NCI-H1092 treated with DMSO at 0.1 percent for 48 hours (cell line): ENCODE data around the gene UNCX.
A peak's percentile ranks its signal among the peaks of the same experiment; 100 is the strongest.
"Not testable (repeated sequence)": the region's sequence is repeated elsewhere in the genome, so short reads cannot be mapped to it uniquely, and the experiment has no call there.

Source experiments
- DNase-seq: peaks from one replicate; lab custom pipeline; 2025; lab: John Stamatoyannopoulos, UW

UNCX gene

DNA sequence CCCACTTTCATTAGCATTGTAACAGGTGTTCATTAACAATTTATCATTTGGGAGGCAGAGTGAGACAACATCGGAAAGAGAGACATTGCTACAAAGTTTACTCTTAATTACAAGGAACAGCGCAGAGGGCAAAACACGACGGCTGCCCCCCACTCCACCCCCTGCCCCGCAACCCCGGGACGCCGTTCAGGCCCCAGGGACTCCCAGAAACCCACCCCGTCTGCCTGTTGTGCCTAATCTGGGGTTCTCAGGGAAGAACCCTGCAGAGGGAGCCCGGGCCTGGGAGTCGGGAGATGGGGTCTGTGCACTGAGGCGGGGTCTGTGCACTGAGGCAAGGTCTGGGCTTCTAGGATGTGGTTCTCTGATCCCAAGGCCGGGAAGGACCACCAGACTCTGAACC is 25.2 kb downstream of the UNCX start:
- no peak for DNase-seq

DNA sequence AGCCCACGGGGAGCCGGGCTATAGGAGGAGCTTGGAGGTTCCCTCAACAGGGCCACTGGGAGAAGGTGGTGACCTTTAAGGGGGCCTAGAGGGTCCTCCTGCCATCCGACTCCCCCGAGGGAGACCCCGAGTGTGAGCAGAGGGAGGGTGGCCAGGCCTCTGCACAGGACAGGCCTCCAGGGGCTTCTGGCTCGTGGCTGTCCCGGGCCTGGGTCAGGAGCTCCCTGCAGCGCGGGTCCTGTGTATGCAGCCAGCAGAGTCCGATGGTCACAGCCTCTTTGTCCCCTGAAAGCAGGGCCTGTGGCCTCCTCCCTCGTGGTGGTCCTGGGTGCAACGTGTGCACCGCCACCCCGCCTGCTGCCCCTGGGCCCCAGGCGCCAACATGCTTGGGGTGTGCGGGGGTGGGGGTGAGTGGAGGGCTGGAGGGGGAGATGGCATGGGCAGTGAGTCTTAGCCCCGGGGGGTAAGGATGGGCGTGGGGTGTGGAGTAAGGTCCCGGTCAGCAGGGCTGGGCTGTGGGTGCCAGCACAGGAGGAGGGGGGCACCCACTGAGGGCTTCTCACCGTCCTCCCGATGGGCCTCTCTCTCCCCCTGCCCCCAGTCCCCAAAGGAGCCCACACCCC is 27.1 kb downstream of the UNCX start:
- no peak for DNase-seq

DNA sequence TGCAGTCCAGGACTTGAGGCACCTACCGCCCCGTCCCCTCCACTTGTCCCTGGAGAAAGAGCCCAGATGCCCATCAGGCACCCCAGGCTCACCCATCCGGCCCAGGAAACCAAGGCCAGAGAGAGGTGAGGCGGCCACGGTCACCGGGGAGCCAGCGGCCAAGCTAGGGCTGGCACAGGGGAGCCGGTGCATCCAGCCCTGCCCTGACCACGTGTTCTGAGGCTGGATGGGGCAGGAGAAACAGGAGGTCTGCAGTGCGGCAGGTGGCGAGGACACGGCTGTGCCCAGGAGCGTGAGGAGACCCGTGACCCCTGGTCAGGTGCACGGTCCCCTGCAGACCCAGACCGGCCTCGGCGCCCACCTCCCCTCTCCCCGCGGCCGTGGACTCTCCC is 27.6 kb downstream of the UNCX start:
- no peak for DNase-seq

DNA sequence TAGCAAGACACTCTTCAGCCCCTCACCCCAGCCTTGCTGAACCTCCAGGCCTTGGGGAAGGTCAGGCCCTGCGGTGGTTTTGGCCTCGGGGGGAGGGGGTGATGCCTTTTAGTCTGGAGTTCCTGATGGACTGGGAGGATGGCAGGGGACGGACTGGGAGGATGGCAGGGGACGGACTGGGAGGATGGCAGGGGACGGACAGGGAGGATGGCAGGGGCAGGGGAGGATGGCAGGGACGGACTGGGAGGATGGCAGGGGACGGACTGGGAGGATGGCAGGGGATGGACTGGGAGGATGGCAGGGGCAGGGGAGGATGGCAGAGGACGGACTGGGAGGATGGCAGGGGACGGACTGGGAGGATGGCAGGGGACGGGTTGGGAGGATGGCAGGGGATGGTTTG is 28.4 kb downstream of the UNCX start:
- not testable (repeated sequence) for DNase-seq

DNA sequence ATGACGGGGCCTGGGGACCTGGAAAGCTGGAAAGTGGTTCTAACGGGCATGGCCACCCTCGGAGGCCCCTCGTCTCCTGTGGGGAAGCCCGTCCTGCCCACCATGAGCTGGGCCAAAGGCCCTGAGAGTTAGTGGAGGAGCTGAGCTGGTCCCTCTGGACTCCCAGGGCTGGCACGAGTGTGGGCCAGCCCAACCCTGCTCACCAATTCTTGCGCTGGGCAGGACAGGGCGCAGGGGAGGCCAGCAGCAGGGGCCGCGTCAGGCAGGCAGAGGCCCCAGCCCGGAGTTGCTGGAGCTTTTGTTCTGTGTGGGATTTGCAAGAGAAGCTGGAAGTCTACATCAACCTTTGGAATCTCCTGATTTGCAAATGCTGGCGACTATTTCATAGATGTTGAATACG is 29.8 kb downstream of the UNCX start:
- DNase-seq: no peak

DNA sequence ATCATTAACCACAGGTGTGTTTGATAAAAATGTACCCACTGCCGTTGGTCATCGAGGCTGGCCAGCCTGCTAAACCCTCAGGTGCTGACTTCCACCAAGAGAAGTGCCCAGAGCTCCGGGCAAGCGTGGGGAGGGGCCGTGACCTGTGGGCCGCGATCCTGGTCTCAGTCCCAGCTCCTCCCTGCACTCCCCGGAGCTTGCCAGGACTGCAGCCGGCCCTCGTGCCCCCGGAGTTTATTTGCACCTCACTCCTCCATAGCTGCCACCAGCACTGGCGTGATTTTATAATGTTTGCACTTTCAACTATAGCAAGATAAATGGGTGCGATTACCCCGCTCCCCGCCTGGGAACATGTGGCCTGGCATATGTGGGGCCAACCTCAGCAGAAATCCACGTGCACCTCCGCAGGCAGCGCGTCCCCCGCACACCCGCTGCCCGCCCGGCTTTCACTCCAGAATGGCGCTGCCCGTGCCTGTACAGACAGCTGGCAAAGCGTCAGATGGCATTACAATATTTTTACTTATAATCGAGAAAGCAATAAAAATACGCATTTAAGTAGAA is 30.8 kb downstream of the UNCX start:
- no peak for DNase-seq

DNA sequence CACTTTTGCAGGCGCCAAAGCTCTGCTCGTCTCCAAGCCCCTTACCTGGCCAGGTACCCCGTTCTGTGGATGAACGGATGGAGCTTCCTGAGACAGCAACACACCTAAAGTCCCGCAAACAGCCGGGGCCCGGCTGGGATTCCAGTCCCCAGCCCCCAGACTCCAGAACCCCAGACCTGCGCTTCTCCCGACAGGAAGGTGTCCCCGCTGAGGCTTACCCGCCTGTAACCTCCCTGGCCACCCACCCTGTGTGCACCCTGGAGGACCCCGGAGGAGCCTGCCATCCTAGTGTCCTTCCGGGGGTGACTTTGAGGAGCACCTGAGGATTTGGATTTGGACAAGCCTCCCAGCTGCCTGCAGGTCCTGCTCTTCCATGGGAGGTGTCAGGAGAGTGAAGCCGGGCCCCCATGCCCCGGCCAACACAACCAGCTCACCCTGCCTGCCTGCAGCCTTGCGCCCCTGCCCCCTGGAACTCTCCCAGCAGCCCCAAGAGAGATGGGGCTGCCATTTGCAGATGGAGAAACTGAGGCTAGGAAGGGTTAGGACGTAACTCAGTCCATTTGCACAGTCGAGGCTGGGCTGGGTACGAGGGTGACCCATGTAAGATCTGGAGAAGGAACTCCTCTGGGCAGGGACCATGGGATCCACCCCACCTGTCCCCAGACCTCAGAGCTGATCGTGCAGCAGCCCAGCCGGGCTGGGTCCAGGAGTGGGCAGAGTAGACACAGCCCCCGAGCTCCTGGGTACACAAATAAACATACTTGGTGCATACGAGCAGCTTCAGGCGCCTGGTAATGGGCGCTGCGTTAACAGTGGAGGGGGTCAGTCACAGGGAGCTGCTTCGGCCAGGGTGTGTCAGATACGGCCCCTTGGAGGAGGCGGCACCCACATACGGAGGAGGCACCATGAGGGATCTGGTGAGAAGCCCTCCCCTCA is 31.9 kb downstream of the UNCX start:
- no peak for DNase-seq

DNA sequence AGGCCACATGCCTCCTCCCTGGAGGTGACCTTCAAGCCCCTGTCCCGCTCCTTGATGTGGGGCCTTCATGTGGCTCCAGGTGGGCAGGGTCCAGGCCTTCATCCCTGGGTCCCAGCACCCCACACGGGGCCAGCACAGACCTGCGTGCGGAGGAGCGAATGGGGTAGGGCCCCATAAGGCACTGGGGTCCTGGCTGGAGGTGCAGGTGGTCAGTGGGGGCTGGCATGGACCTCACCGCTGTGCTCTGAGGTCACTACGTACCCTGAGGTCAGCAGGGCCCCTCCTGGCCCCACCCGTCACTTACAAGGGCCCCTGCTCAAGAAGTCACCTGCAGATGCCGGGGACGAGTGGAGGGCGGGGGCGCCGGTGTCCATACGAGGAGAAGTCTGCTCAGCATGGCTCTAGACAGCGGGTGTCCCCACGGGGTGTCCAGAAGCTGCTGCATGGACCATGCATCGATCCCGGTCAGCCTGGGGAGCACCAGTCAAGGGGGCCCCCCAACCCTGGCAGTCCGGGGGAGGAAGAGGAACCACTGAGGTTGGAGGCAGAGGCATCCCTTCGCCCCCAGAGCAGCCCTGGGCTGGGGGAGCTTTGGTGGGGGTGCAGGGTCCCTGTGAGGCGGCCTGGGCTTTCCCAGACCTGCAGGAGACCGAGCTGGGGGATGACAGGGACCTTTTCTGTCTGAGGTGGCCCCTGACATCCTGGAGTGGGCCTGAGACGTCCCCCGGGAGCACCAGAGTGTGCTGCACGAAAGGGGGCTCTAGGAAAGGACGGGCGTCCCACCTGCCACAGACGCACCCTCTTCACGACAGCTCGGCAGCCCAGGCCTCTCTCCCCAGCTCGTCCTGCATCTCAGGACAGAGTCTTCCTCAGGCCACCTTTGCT is 34.6 kb downstream of the UNCX start:
- no peak for DNase-seq

DNA sequence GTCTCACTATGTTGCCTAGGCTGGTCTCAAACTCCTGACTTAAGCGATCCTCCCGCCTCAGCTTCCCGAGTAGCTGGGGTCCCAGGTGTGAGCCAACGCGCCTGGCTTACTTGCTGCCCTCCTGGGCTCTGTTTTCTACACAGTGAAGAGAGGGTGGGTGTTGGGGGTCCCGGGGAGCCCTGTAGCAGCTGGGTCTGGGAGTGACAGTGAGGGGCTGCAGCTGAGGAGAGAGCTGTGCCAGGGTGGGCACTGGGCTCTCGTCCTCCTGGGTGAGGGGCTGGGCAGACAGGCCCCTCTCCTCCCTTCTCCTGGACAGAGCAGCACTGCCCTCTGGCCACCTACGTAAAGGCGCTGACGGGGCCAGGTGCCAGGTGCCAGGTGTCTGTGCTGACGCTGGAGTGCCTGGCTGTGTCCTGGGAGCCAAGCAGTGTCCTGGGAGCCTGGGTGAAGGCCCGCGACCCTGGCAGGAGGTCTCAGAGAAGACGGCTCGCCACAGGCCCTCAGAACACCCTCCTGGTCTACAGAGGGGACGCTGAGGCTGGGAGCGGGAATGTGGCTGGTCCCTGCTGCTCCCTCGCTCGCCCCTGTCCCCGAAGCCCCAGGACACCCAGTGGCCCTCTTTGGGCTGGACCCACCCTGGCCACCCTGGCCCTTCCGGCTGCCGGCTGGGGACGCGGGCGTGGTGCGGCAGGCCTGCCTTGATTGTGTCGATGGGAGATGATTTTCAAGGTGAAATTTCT is 35.6 kb downstream of the UNCX start:
- no peak for DNase-seq

DNA sequence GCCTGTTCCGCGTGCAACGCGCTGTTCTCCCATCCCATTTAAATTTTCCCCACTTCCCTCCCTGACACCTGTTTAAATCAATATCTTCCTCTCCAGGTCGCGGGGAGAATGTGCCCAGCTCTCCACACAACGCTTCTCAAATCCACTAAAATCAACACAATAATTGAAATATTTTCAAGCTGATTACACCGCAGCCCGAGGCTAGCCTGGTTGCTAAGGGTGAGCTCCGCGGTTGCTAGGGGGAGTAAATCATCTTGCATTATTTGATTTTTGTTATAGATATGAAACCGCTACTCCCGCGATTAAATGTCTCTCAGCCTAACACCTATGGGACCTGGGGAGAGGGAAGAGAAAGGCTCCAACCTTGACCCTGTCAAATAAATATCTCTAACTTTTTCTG is 36.2 kb downstream of the UNCX start:
- peak; percentile 40 for DNase-seq

DNA sequence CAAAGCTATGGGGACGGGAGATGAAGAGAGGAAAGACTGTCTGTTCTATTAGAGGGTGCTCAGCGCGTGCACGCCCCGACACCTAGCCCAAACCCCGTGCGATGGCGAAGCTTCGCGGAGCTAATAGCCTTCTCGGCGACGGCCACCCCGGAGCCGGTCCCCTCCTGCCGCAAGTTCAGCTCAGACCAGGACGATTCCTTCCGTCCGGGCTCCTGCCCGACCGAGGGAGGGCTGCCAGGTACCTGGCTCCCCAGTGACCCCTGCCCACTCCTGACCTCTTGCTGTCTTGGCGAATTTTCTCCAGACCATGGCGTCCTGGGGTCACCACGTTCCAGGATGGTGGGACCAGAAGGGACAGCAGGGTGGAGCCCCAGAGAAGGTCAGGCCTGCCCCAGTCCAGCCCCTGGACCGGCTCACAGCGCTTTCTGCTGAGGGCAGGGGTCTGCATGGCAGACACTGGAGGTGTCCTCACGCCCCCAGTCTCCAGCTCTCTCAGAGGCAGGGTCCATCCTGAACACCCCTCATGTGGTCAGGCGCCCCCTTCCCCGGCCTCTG is 36.7 kb downstream of the UNCX start:
- DNase-seq: no peak

DNA sequence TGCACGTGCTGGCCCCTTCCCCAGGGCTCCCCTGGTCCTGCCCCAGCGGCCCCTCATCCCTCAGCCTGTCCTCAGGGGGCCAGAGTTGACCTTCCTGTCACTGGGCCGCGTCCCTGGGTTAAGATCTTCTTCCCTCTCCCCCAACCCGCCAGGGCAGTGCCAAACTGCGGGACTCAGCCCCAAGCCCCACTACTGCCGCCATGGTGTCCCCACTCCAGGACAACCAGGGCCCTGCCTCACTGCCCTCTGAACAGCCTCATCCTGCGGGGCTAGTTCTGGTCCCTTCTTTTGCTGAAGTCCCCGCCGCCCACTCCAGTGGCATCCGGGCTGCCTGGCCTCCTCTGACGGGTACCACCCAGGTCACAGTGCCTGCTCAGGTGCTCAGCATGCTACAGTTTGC is 37.5 kb downstream of the UNCX start:
- DNase-seq: no peak

DNA sequence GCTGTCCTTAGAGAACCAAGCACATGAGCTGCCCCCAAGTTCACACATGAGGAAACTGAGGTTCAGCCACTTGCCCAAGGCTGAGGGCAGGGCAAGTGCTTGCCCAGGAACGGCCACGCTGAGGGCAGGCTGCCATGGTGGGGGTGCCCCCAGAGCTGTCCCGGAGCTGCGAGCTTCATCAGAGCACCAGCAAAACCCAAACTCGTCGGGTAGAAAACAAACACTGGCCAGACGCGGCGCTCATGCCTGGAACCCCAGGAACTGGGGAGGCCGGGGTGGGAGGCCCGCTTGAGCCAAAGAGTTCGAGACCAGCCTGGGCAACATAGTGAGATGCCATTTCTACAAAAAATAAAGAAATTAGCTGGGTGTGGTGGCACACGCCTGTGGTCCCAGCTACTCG is 38.4 kb downstream of the UNCX start:
- no peak for DNase-seq

DNA sequence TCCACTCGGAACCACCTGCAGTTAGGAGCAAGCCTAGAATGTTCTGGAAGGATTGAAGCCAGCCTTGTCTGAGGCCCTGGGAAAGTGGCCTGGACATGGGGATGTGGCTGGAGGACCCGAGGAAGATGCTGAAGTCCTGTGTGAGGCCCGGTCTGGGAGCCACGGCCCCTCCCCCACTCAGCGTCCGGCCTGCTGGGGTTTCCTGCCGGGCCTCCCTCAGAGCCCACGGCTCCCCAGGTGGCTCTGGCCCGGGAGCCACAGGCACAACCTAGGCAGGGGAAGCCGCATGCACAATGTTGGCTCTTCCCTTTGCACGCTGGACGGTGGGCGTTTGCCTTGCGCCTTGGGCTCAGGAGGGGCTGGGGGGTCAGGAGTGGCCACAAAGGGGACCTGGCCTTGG is 39.0 kb downstream of the UNCX start:
- no peak for DNase-seq

DNA sequence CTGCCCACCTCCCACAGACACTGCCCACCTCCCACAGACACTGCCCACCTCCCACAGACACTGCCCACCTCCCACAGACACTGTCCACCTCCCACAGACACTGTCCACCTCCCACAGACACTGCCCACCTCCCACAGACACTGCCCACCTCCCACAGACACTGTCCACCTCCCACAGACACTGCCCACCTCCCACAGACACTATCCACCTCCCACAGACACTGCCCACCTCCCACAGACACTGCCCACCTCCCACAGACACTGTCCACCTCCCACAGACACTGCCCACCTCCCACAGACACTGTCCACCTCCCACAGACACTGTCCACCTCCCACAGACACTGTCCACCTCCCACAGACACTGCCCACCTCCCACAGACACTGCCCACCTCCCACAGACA is 39.5 kb downstream of the UNCX start:
- DNase-seq: not testable (repeated sequence)

DNA sequence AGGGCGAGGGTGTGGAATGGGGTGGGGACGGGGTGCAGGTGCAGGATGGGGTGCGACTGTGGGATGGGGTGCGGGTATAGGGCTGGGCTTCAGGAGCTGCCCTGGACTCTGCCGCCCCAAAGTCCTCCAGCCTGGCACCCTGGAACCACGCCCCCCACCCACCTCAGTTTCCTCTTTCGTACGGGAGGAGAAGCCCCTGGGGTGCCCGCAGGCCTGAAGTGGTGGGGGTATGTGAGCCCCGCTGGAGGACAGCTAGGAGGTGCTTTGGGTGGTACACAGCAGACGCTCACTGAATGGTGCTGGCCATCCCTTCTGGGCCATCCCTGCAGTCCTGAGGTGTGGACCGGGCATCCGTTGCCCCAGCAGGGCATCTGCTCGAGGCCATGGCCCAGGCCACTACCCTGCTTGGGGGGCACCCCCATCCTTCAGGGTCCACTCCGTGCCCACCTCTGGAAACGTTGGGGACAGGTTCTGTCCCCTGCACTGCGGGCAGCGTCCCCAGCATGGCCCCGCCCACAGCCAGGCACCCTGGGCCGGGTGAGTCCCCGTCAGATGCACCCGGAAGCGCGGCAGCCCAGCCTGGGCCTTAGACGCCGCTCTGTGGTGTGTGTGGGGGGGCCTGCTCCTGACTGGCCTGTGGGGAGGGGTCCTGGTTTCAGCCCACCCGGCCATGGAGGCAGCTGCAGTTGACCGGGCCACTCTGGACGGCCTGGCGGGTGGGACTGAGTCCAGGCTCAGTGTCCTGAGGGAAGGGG is 41.6 kb downstream of the UNCX start:
- no peak for DNase-seq

DNA sequence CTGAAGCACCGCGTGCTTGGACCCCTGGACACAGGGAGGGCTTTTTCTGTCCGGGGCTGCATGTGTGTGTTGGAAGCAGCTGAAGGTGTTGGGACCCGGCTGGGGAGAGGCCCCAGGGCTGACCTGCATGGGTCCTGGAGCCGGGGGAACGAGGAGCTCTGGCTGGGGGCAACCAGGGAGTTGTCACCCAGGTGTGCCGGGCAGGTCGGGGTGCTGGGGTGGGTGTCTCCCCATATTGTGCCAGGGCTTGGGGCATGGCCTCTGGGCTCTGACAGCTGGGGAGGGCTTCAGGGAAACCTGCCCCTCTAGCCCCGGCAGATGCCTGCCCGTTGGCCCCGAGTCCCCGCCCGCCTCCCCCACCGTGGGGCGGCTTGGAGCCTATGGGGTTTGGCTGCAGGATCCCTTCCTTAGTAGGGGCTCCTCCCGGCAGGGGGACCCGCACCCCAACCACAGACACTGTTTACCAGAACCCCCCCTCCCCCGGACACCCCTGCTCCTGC is 42.3 kb downstream of the UNCX start:
- no peak for DNase-seq

DNA sequence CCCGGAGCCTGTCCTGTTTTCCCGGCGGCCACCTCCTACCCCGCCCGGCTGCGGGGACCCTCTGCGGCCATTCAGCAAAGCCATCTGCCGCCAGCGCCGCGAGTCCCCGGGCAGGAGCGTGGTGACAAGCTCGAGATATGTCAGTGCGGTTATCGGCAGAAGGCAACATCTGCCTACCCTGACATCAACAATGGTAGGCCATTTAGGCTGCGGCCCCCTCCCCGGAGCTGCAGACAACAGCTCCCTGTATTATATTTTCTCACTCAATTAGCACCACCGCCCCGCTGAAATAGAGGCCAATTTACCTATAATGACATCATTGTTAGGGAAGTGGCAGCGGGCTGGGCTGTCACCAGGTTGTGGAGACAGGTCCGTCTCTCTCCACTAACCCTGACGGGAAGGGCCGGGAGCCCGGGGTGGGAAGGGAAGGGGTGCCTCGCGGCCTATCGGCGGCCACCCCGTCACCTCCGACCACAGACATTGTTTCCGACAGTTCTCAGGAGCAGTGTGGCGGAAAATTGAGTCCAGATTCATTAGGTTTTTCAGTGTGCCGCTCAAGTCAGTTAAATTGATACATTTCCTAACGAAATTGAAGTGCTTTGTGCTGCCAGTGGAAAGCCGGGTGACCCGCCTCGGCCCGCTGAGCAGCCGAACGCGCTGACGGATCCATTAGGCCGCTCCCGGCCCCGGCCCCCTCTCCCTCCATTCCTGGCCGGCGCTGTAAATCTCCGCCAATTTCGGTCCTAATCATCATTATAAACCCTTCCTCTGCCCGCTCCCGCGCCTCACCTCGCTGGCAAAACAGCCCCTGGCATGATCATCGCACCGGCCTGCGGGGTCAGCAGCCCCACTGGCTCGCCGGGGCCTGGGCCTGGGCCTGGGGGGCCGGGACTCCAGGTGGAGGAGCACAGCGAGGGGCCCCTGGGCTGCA is 43.0 kb downstream of the UNCX start:
- no peak for DNase-seq

DNA sequence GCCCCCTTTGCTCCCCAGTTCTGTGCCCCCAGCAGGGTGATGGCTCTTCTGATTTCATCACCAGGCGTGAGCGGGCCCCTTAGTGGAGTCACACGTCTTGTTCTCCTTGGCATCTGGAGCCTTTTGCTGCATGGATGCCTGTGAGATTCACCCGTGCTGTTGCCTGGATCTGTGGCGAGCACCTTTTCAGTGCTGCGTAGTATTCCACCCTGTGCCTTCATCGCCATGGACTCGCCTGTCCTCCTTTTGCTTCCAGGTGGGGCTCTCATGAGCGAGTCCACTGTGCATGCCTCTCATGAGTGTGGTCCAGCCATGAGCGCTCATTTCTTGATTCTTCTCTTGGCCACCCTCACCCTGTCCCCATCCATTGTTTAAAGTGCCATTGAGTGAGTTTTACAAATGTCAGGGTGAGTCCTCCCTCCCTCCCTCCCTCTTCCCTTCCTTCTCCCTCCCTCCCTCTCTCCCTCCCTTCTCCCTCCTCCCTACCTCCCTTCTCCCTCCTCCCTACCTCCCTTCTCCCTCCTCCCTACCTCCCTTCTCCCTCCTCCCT is 44.0 kb downstream of the UNCX start:
- DNase-seq: no peak
